Mesothelial cell of epicardium (in vitro differentiated cells): ENCODE data around the gene KSR1. TPM values are rescaled to one million over a fixed set of nuclear protein-coding genes. Genes with fewer than 3 reads are reported as not detected.

Experiments
- DNase-seq, 2 experiments: peaks; one replicate each; pipeline ENCODE4 v3.0.0; 2021; ENCODE audit warnings: low spot score in 2 of 2; ENCODE audit not compliant: unreplicated experiment in 2 of 2
- H3K27ac Mint-ChIP-seq: 2 replicates; pipeline ENCODE4 v1.8.0; 2021; ENCODE audit warnings: mixed read lengths
- H3K27me3 Mint-ChIP-seq: 2 replicates; pipeline ENCODE4 v1.8.0; 2021; ENCODE audit warnings: low read depth, mixed read lengths
- H3K36me3 Mint-ChIP-seq: 2 replicates; pipeline ENCODE4 v1.8.0; 2021; ENCODE audit warnings: mixed read lengths
- H3K4me1 Mint-ChIP-seq: 2 replicates; pipeline ENCODE4 v1.8.0; 2021; ENCODE audit warnings: mixed read lengths
- H3K4me3 Mint-ChIP-seq: 2 replicates; pipeline ENCODE4 v1.8.0; 2021; ENCODE audit warnings: mild to moderate bottlenecking, moderate library complexity, mixed read lengths
- H3K9me3 Mint-ChIP-seq: 2 replicates; pipeline ENCODE4 v1.8.0; 2021; ENCODE audit warnings: mixed read lengths
- total RNA-seq: library from RNA; stranded (reverse); gene quantifications from 3 replicates; pipeline ENCODE4 v1.2.1, GENCODE V29; 2021
- TF ChIP-seq, protein P1 (sequence below): fragments of 200-600 bp; sonication (generic); IDR thresholded peaks from one replicate; pipeline ENCODE4 v1.5.0; 2021; ENCODE audit warnings: antibody characterized with exemption; ENCODE audit not compliant: unreplicated experiment

The KSR1 gene
- total RNA-seq, 1 donor from 2014 or later = 69.4 TPM

DNA sequence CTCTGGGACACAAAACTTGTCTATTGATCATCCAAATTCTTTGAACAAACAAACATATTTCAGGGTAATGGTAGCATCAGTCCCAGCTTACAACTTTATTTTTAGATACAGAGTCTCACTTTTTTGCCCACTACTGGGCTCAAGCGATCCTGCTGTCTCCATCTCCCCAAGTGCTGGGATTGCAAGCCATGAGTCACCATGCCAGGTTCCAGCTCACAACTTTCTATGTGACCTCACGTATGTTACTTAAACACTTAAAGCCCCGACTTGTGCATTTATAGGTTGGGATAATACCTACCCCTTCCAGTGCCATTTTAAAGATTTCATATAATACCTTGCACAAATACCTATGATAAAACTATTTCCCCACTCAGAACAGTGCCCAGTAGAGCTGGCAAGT, 42.0 kb upstream of the KSR1 start:
- no peak for DNase-seq

DNA sequence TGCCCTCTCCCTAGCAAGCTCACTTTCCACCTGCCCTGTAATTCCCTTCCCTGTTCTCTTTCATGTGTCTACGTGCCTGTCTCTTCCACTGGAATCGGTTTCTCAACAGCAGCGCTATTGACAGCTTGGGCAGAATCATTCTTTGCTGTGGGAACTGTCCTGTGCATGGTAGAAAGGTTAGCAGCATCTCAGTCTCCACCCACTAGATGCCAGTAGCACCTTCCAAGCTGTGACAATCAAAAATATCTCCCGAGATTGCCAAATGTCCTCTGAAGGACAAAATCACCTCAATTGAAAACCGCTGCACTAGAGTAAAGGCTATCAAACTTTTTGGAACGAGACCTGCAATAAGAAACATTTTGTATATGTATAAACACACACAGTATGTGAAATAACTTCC, 41.6 kb upstream of the KSR1 start:
- Mint-ChIP-seq H3K4me3 (no peak overlapping the region), H3K27me3 (no peaks in the 10 kb centered on the region), H3K4me1 (no peaks in the 10 kb centered on the region), H3K27ac (no peak overlapping the region), H3K9me3 (no peaks in the 10 kb centered on the region), H3K36me3 (no peaks in the 10 kb centered on the region)
- TF ChIP-seq, protein P1, sequence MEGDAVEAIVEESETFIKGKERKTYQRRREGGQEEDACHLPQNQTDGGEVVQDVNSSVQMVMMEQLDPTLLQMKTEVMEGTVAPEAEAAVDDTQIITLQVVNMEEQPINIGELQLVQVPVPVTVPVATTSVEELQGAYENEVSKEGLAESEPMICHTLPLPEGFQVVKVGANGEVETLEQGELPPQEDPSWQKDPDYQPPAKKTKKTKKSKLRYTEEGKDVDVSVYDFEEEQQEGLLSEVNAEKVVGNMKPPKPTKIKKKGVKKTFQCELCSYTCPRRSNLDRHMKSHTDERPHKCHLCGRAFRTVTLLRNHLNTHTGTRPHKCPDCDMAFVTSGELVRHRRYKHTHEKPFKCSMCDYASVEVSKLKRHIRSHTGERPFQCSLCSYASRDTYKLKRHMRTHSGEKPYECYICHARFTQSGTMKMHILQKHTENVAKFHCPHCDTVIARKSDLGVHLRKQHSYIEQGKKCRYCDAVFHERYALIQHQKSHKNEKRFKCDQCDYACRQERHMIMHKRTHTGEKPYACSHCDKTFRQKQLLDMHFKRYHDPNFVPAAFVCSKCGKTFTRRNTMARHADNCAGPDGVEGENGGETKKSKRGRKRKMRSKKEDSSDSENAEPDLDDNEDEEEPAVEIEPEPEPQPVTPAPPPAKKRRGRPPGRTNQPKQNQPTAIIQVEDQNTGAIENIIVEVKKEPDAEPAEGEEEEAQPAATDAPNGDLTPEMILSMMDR = no peak
- no peak for DNase-seq

More for the DNA sequence above, 42.0 kb upstream of the KSR1 start:
- Mint-ChIP-seq H3K27me3 (peaks cover 2% of the 10 kb centered on the region), H3K4me3 (no peak overlapping the region), H3K36me3 (no peaks in the 10 kb centered on the region), H3K27ac (no peak overlapping the region), H3K9me3 (no peaks in the 10 kb centered on the region), H3K4me1 (no peaks in the 10 kb centered on the region)
- TF ChIP-seq, protein P1 = no peak

DNA sequence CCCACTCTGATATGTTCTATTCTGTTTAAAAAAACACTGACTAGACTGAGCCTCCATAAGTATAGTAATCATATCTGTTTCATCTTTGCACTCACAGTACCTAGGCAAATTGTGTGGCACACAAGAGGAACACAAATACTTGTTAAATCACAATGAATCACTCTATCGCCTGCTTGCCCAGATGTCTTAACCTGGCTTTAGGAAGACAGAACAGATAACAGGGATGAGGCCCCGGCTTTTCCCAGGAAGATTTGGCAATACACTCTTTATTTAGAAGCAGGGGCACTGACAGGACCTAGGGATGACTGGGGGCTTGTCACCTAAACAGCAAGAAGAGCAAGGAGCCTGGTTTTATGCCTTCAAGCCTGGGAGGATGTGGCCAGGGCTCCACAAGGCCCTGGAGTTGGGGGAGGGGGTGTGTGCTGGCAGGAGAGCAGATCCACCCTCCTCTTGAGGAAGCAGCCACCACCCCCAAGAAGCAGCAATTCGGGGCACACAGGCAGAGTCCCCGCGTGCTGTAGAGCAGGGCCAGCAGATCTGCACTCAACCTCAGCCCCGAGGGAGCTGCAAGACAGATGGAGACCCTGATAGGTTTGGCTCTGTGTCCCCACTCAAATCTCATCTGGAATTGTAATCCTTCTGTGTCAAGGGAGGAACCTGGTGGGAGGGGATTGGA, 41.0 kb upstream of the KSR1 start:
- TF ChIP-seq, protein P1 = no peak
- H3K27ac Mint-ChIP-seq = no peak overlapping the region
- no peaks in the 10 kb centered on the region for H3K4me1 Mint-ChIP-seq
- DNase-seq = no peak
- H3K4me3 Mint-ChIP-seq = no peak overlapping the region
- no peaks in the 10 kb centered on the region for H3K27me3 Mint-ChIP-seq
- H3K36me3 Mint-ChIP-seq = no peaks in the 10 kb centered on the region
- no peaks in the 10 kb centered on the region for H3K9me3 Mint-ChIP-seq

DNA sequence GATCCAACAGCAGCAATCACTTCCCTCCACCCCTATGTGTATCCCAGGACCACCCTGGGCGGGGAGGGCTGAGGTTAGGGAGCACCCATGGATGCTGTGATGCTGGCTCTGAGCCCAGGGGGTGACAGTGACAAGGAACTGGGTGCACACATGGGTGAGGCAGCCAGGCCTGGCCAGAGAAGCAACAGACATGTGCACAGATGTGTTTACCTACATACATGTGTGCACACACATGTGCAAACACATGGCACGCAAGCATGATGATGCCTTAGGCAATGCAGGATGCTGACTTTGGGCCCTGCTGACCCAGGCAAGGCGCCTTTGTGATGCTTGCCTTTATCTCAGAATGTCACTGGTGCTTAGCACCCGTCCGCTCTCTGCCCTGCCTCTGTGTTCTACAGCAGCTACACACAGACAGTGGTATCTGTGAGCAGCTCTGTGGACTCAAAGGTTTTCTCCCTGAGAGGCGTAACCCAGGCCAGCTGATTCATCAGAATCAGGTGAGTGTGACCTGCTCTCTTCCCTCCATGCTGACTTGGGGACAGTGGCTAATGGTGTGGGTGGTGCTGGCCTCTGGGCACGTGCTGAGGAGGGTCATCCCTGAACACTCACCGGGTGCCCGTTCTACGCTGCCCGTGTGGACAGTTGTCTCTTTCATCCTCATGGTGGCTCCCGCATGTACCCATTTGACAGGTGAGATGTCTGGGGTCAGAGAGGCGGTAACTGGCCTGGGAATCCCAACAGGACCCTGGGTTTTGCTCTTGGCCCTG, 38.5 kb upstream of the KSR1 start:
- no peaks in the 10 kb centered on the region for H3K4me1 Mint-ChIP-seq
- no peaks in the 10 kb centered on the region for H3K27me3 Mint-ChIP-seq
- H3K27ac Mint-ChIP-seq = no peak overlapping the region
- H3K9me3 Mint-ChIP-seq = no peaks in the 10 kb centered on the region
- no peak for DNase-seq
- TF ChIP-seq, protein P1 = no peak
- H3K4me3 Mint-ChIP-seq = no peak overlapping the region
- H3K36me3 Mint-ChIP-seq = no peaks in the 10 kb centered on the region

DNA sequence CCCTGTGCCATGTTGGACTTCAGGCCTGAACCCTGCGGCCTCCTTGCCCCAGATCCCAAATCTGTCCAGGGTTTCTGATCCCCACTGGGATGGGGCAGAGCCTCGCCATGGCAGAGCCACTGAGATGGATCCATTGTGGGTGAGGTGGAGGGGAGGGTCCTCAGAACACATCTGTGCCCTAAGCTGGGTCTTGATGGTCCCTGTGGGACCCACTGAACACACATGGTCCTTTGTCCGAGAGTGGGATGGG, 38.0 kb upstream of the KSR1 start:
- no peak for DNase-seq
- Mint-ChIP-seq H3K27ac (no peak overlapping the region), H3K36me3 (no peaks in the 10 kb centered on the region), H3K9me3 (no peaks in the 10 kb centered on the region), H3K4me3 (no peak overlapping the region), H3K4me1 (no peaks in the 10 kb centered on the region), H3K27me3 (no peaks in the 10 kb centered on the region)
- TF ChIP-seq, protein P1 = no peak
